ENCODE data around the gene KRT75.
"Not testable (repeated sequence)": the region's sequence is repeated elsewhere in the genome, so short reads cannot be mapped to it uniquely, and the experiment has no call there.

The KRT75 gene

DNA sequence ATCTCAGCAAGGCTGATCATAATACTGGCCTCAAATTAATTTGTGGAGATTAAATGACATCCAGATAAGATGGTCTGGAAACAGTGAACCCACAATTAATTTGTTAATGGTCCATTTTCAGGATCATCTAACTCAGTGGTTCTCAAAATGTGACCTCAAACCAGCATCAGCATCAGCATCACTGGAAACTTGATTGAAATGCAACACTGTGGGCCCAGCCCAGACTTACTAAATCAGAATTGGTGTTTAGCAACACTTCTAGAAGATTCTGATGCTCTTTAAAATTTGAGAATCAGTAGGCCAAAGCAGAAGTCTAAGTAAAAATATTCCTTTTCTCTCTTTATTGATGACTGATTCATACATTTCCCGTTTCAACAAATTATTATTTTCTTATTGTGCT lies 17.4 kb downstream of the KRT75 start:
- Histone ChIP-seq H3K27me3 (no peaks in the 10 kb centered on the region), H3K36me3 (no peaks in the 10 kb centered on the region), H3K4me1 (no peaks in the 10 kb centered on the region), H3K4me3 (ENCODE audit: low read depth, low read length) (no peak overlapping the region), H3K9me3 (no peaks in the 10 kb centered on the region)
- TF ChIP-seq, protein P1, sequence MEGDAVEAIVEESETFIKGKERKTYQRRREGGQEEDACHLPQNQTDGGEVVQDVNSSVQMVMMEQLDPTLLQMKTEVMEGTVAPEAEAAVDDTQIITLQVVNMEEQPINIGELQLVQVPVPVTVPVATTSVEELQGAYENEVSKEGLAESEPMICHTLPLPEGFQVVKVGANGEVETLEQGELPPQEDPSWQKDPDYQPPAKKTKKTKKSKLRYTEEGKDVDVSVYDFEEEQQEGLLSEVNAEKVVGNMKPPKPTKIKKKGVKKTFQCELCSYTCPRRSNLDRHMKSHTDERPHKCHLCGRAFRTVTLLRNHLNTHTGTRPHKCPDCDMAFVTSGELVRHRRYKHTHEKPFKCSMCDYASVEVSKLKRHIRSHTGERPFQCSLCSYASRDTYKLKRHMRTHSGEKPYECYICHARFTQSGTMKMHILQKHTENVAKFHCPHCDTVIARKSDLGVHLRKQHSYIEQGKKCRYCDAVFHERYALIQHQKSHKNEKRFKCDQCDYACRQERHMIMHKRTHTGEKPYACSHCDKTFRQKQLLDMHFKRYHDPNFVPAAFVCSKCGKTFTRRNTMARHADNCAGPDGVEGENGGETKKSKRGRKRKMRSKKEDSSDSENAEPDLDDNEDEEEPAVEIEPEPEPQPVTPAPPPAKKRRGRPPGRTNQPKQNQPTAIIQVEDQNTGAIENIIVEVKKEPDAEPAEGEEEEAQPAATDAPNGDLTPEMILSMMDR (IDR thresholded peaks at IDR 0.05; ENCODE audit: low read depth, low read length), result no peak
- DNase-seq, result no peak

DNA sequence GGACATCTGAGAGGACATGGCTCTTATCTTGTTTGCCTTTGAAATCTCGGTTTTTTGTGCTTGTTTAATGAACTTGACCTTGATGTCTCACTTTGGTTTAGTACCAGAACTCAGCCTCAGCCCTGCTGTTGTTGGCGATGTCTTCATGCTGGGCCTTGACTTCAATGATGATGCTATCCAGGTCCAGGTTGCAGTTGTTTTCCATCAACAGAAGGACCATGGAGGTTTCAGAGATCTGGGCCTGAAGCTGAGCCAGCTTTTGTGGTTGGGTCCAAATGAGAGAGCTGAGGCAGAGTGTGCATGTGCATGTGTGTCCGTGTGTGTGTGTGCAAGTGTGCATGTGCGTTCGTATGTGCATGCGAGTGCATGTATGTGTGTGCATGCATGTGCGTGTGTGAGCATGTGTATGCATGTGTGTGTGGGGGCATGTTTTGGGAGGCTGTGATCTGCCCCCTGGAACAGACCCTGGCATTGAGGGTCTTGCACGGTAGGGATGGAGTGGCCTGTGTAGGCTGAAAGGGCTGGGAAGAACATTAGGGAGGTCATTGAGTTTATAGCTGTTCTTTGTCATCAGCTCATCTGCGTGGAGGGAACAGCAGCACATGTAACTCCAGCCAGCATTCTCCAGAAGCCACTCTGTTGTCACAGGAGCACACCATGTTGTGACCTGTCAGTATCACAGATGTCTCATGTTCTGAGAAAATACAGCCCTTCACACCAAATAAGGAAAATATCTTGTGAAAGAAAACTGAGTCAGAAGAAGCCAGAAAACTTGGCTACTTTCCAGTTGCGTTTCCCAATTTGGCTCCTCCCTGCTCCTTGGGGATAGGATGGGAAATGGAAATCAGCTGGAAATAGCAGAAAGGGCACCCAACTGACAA lies 18.1 kb downstream of the KRT75 start:
- TF ChIP-seq, protein P1 (IDR thresholded peaks at IDR 0.05; ENCODE audit: low read depth, low read length), result no peak

DNA sequence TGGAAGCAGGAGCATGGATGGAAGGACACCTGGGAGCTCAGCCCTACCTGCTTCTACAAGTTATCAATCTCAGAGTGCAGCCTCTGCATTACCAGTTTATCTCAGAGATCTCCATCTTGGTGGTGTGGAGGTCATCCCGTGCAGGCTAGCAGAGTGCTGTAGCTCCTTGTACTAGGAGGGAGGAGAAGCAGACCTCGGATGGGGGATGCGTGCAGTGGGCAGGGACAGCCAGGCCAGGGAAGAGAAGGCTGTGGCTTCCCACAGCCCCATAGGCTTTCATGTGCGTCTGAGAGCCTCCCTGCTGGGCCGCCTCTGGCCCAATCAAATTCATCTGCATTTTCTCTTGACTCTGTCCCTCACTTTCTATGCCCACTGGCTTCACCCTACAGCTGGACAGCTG lies 19.2 kb downstream of the KRT75 start:
- H3K9me3 ChIP-seq, result no peaks in the 10 kb centered on the region
- no peaks in the 10 kb centered on the region for H3K27me3 ChIP-seq
- TF ChIP-seq, protein P1 (IDR thresholded peaks at IDR 0.05; ENCODE audit: low read depth, low read length), result no peak
- no peak overlapping the region for H3K4me3 ChIP-seq (ENCODE audit: low read depth, low read length)
- H3K4me1 ChIP-seq, result no peaks in the 10 kb centered on the region
- no peaks in the 10 kb centered on the region for H3K36me3 ChIP-seq
- no peak for DNase-seq

More for the DNA sequence above, 18.1 kb downstream of the KRT75 start:
- Histone ChIP-seq H3K9me3 (no peaks in the 10 kb centered on the region), H3K36me3 (no peaks in the 10 kb centered on the region), H3K4me1 (no peaks in the 10 kb centered on the region), H3K4me3 (ENCODE audit: low read depth, low read length) (no peak overlapping the region), H3K27me3 (no peaks in the 10 kb centered on the region)
- DNase-seq, result no peak

DNA sequence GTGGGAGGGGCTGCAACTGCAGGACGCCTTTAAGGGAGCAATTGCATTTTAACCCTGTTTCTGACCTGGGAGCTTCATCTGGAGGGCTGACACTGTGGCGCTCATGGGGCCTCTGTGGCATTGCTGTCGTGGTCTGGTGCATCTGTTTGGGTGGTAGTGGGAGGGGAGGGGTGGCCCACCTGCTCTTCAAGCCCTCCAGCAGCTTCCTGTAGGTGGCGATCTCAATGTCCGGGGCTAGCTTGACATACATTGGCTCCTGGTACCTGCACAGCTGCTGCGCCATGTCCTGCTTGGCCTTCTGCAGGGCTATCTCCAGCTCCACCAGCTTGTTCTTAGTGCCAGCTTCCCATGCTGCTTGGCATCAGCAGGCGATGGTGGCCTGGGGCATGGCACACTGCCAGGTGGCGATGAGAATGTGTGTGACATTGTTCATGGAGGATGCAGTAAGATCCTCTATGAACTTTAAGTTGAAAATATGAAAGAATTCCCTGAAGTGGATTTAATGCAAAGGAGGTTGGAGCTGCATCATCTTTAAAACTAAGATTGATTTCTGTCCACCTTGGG lies 20.3 kb downstream of the KRT75 start:
- no peaks in the 10 kb centered on the region for H3K36me3 ChIP-seq
- no peak for DNase-seq
- H3K9me3 ChIP-seq, result no peaks in the 10 kb centered on the region
- no peaks in the 10 kb centered on the region for H3K27me3 ChIP-seq
- TF ChIP-seq, protein P1 (IDR thresholded peaks at IDR 0.05; ENCODE audit: low read depth, low read length), result no peak
- no peaks in the 10 kb centered on the region for H3K4me1 ChIP-seq
- H3K4me3 ChIP-seq (ENCODE audit: low read depth, low read length), result no peak overlapping the region

DNA sequence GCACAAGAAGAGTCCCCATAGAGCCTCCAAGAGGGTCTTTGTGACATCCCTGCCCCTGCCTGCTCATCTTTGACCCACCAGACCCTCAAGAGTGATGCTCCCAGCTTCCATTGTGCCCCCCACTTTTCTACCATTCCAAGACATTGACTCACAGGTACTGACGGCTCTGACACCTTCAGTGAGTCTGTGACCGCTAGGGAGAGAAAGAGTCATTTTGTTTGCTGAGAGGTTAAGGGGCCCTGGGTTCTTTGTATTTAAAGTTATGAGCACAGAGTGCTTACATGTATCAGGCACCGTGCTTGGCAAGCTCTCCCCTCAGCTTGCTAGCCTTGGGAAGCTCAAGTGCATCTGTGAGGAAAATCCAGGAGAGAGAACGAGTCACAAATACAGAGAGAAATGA lies 21.0 kb downstream of the KRT75 start:
- TF ChIP-seq, protein P1 (IDR thresholded peaks at IDR 0.05; ENCODE audit: low read depth, low read length), result no peak
- no peaks in the 10 kb centered on the region for H3K36me3 ChIP-seq
- no peak overlapping the region for H3K4me3 ChIP-seq (ENCODE audit: low read depth, low read length)
- no peaks in the 10 kb centered on the region for H3K27me3 ChIP-seq
- no peaks in the 10 kb centered on the region for H3K9me3 ChIP-seq
- no peaks in the 10 kb centered on the region for H3K4me1 ChIP-seq
- no peak for DNase-seq

DNA sequence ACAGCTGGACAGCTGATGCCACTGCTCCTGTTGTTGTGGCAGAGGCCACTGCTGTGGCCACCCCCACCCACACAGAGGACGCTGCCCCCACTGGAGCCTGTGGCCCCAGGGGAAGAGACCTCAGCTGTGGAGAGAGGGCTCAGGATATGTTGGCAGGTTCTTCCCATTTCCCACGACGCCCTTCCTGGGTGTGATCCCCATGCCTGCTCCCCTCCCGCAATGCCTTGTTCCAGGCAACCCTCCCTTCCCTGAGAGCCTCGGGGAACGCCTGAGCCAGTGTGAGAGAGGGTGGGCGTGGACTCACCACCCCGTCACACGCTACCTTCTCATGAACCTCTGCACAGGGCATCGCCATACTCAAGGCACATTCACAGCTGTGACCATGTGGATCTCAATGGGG lies 22.4 kb downstream of the KRT75 start:
- TF ChIP-seq, protein P1 (IDR thresholded peaks at IDR 0.05; ENCODE audit: low read depth, low read length), result no peak
- Histone ChIP-seq H3K36me3 (no peaks in the 10 kb centered on the region), H3K9me3 (no peaks in the 10 kb centered on the region), H3K4me3 (ENCODE audit: low read depth, low read length) (no peak overlapping the region), H3K27me3 (no peaks in the 10 kb centered on the region), H3K4me1 (no peaks in the 10 kb centered on the region)
- DNase-seq, result no peak

DNA sequence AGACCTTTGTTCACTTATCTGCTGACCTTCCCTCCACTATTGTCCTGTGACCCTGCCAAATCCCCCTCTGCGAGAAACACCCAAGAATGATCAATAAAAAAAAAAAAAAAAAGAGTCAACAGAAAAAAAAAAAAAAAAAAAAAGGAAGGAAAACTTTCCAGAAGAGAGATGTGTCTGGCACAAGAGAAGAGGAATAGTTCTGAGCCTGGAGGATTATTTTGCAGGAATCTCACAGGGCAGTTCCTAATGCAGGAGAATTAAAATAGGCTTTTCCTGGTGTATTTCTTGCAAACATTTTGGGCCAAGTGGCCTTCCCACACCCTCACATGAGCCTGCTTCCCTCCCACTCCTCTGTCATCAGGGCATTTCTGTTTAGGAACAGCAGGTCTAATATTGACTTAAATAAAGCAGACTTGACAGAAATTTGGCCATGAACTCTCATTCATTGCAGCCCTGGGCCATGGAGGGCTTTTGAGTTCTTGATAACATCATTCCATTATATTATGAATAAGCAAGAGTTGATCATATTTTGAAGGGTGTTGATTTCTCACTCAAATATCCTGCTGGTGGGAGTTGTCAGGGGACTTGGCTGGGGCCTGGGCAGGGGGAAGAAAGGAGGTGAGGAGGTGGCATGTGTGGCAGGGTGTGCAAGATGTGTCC lies 23.5 kb downstream of the KRT75 start:
- not testable (repeated sequence) for H3K4me1 ChIP-seq; H3K9me3 ChIP-seq; H3K36me3 ChIP-seq; H3K27me3 ChIP-seq; H3K4me3 ChIP-seq (ENCODE audit: low read depth, low read length); DNase-seq
